Progenitor cell of endocrine pancreas (in vitro differentiated cells): ENCODE measurements around the gene C1QTNF6. TPM values are rescaled to one million over a fixed set of nuclear protein-coding genes. Genes with fewer than 3 reads are reported as not detected.

Experiments used
- DNase-seq: peaks from one replicate; pipeline ENCODE4 v3.0.0; 2021; ENCODE audit warnings: low spot score; ENCODE audit not compliant: unreplicated experiment
- H3K27ac Mint-ChIP-seq: 2 replicates; pipeline ENCODE4 v1.8.0; 2021; ENCODE audit warnings: mild to moderate bottlenecking, moderate library complexity, mixed read lengths
- H3K27me3 Mint-ChIP-seq: 2 replicates; pipeline ENCODE4 v1.8.0; 2021; ENCODE audit warnings: mixed read lengths
- H3K36me3 Mint-ChIP-seq: 2 replicates; pipeline ENCODE4 v1.8.0; 2022; ENCODE audit warnings: mixed read lengths; ENCODE audit not compliant: insufficient read depth
- H3K4me1 Mint-ChIP-seq: 2 replicates; pipeline ENCODE4 v1.8.0; 2021; ENCODE audit warnings: low read depth, mixed read lengths
- H3K4me3 Mint-ChIP-seq: 2 replicates; pipeline ENCODE4 v1.8.0; 2021; ENCODE audit warnings: low read depth, mild to moderate bottlenecking, moderate library complexity, mixed read lengths
- H3K9me3 Mint-ChIP-seq: 2 replicates; pipeline ENCODE4 v1.8.0; 2021; ENCODE audit warnings: low read depth, mixed read lengths
- CTCF ChIP-seq: fragments of 200-600 bp; sonication (generic); IDR thresholded peaks from one replicate; pipeline ENCODE4 v1.5.0; 2021; ENCODE audit warnings: antibody characterized with exemption, mild to moderate bottlenecking; ENCODE audit not compliant: unreplicated experiment
- total RNA-seq: library from RNA; stranded (reverse); gene quantifications from 2 replicates; pipeline ENCODE4 v1.2.1, GENCODE V29; 2021

Gene C1QTNF6
- total RNA-seq, 1 donor from 2014 or later: 14.5 TPM

DNA sequence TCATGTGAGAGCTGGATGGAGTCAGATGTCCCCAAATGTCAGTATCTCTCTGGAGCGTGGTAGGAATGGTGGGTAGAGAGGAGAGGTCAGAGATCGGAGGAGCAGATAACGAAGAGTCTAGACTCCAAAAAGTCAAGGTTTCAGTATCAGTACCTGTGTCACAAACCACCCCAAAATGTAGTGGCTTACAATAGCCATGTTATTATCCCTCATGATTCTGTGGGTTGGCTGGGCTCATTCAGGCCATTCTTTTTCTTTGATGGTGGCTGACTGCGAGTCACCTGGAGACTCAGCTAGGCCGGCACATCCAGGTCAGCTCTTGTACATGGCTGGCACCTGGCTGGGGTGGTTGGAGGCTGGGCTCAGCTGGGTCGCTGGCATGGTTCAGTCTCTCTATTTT is 31.5 kb upstream of the C1QTNF6 start:
- no peak overlapping the region for H3K27ac Mint-ChIP-seq
- peaks cover 8% of the 10 kb centered on the region for H3K27me3 Mint-ChIP-seq
- TF ChIP-seq CTCF: no peak
- no peaks in the 10 kb centered on the region for H3K9me3 Mint-ChIP-seq
- DNase-seq: no peak
- no peak overlapping the region for H3K4me3 Mint-ChIP-seq
- H3K36me3 Mint-ChIP-seq: no peaks in the 10 kb centered on the region
- H3K4me1 Mint-ChIP-seq: peaks cover 13% of the 10 kb centered on the region

DNA sequence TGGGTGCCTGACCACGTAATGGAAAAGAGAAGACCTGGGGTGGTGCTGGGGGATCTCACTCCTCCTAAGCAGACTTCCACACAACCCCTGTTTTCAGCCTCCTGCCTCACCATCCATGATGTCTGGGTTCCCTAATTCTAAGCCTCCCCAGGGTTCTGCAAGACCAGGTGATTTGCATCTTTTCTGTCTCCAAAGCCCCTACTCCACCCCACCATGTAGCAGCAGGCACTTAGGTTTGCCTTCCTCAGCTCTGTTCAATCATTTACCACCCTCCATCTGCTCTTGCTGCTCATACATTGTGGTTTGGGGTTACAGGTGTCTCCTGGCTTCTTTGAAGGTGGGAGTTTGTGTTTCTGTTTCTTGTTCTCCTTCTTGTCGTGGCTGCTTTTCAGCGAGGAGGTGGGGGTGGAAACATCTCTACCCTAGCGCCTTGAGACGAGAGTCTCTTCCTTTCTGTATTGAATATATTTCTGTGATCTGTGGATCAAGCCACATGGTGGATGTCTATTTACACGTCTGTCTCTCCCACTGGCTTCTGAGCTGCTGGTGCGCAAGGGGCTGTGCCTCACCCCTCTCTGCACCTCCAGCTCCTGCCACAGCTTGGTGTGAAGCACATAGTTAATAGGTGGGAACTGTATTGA is 30.8 kb upstream of the C1QTNF6 start:
- no peaks in the 10 kb centered on the region for H3K36me3 Mint-ChIP-seq
- TF ChIP-seq CTCF: no peak
- H3K27ac Mint-ChIP-seq: no peak overlapping the region
- no peak for DNase-seq
- no peaks in the 10 kb centered on the region for H3K9me3 Mint-ChIP-seq
- no peak overlapping the region for H3K4me3 Mint-ChIP-seq
- H3K4me1 Mint-ChIP-seq: peaks cover 20% of the 10 kb centered on the region
- H3K27me3 Mint-ChIP-seq: peaks cover 8% of the 10 kb centered on the region

GRCh38 chr22:37218399-37218770 is 30.3 kb upstream of the C1QTNF6 start:
- peaks cover 12% of the 10 kb centered on the region for H3K27me3 Mint-ChIP-seq
- no peaks in the 10 kb centered on the region for H3K36me3 Mint-ChIP-seq
- H3K4me3 Mint-ChIP-seq: no peak overlapping the region
- no peak overlapping the region for H3K27ac Mint-ChIP-seq
- peaks cover 24% of the 10 kb centered on the region for H3K4me1 Mint-ChIP-seq
- no peak for DNase-seq
- TF ChIP-seq CTCF: no peak
- no peaks in the 10 kb centered on the region for H3K9me3 Mint-ChIP-seq

- Mint-ChIP-seq H3K4me1 (peaks cover 33% of the 10 kb centered on the region), H3K9me3 (no peaks in the 10 kb centered on the region), H3K4me3 (no peak overlapping the region), H3K27me3 (peaks cover 12% of the 10 kb centered on the region), H3K36me3 (no peaks in the 10 kb centered on the region), H3K27ac (no peak overlapping the region)
- no peak for TF ChIP-seq CTCF
- DNase-seq: no peak
These were observed 27.8 kb upstream of the C1QTNF6 start for GRCh38 chr22:37215890-37216289.

DNA sequence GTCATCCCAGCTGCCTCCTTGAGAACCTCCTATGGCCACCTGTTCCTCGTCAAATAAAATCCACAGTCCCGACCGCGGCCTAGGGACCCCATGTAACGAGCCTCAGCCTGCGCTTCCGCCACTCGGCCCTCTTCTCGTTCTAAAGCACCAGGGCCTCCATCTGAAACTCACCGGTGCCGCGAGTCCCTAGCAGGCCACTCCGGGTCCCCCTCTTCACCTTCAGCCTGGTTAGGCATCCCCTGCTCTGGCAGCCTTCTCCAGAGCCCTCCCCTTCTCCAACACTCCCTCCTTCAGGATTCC is 26.6 kb upstream of the C1QTNF6 start:
- H3K9me3 Mint-ChIP-seq: no peaks in the 10 kb centered on the region
- no peak for TF ChIP-seq CTCF
- no peak for DNase-seq
- peaks cover 17% of the 10 kb centered on the region for H3K27me3 Mint-ChIP-seq
- H3K4me3 Mint-ChIP-seq: peak overlapping the region; percentile 23
- peaks cover 33% of the 10 kb centered on the region for H3K4me1 Mint-ChIP-seq
- H3K36me3 Mint-ChIP-seq: no peaks in the 10 kb centered on the region
- H3K27ac Mint-ChIP-seq: peak overlapping the region; percentile 10
